OCI-LY1 (cell line): ENCODE results near the gene XRN2.

Source experiments
- H2AFZ ChIP-seq: fragments of 200-600 bp; sonication (generic), shearing (Covaris generic); 2 replicates; pipeline ENCODE4 v1.6.0; 2014; ENCODE audit warnings: antibody characterized with exemption, mild to moderate bottlenecking, low read length
- H3F3A ChIP-seq: fragments of 200-600 bp; sonication (generic), shearing (Covaris generic); 2 replicates; pipeline ENCODE4 v1.6.0; 2014; ENCODE audit warnings: mild to moderate bottlenecking, antibody characterized with exemption, low read length, moderate library complexity; ENCODE audit not compliant: insufficient read depth
- H3K27ac ChIP-seq: fragments of 200-600 bp; sonication (generic); 2 replicates; pipeline ENCODE4 v1.5.1; 2014; ENCODE audit warnings: low read length, mixed run types, mild to moderate bottlenecking, low read depth; ENCODE audit not compliant: poor library complexity, severe bottlenecking
- H3K27me3 ChIP-seq: fragments of 200-600 bp; sonication (generic); 2 replicates; pipeline ENCODE4 v1.6.0; 2014; ENCODE audit warnings: antibody characterized with exemption, mild to moderate bottlenecking, low read length, moderate library complexity; ENCODE audit not compliant: insufficient read depth
- H3K36me3 ChIP-seq: fragments of 200-600 bp; sonication (generic); 2 replicates; pipeline ENCODE4 v1.6.1; 2014; ENCODE audit warnings: mild to moderate bottlenecking, antibody characterized with exemption, low read length, moderate library complexity, mixed read lengths; ENCODE audit not compliant: insufficient read depth
- H3K4me1 ChIP-seq: fragments of 200-600 bp; sonication (generic); 2 replicates; pipeline ENCODE4 v1.5.1; 2014; ENCODE audit warnings: mild to moderate bottlenecking, low read length, moderate library complexity; ENCODE audit not compliant: insufficient read depth, severe bottlenecking
- H3K4me2 ChIP-seq: fragments of 200-600 bp; sonication (generic), shearing (Covaris generic); 2 replicates; pipeline ENCODE4 v1.6.1; 2014; ENCODE audit warnings: low read length
- H3K4me3 ChIP-seq: fragments of 200-600 bp; sonication (generic); 2 replicates; pipeline ENCODE4 v1.5.1; 2014; ENCODE audit warnings: low read length, low read depth, mild to moderate bottlenecking, mixed read lengths; ENCODE audit not compliant: poor library complexity, severe bottlenecking
- H3K79me2 ChIP-seq: fragments of 200-600 bp; shearing (Covaris generic); 2 replicates; pipeline ENCODE4 v1.6.1; 2016; ENCODE audit warnings: mixed run types, low read length, mixed read lengths; ENCODE audit not compliant: insufficient read depth
- H3K9ac ChIP-seq: fragments of 200-600 bp; sonication (generic), shearing (Covaris generic); 2 replicates; pipeline ENCODE4 v1.6.1; 2014; ENCODE audit warnings: mild to moderate bottlenecking, low read length, mixed read lengths
- H3K9me2 ChIP-seq: fragments of 200-600 bp; sonication (generic), shearing (Covaris generic); 2 replicates; pipeline ENCODE4 v1.6.1; 2014; ENCODE audit warnings: low read depth, mild to moderate bottlenecking, low read length, mixed read lengths
- H3K9me3 ChIP-seq: fragments of 200-600 bp; shearing (Covaris generic); 2 replicates; pipeline ENCODE4 v1.6.1; 2014; ENCODE audit warnings: low read length, mixed read lengths
- H4K20me1 ChIP-seq: fragments of 200-600 bp; sonication (generic), shearing (Covaris generic); 2 replicates; pipeline ENCODE4 v1.6.0; 2016; ENCODE audit warnings: mild to moderate bottlenecking, low read length; ENCODE audit not compliant: insufficient read depth
- EZH2 ChIP-seq: fragments of 200-600 bp; sonication (generic), shearing (Covaris generic); IDR thresholded peaks from 2 replicates; pipeline ENCODE4 v1.8.0; 2017; ENCODE audit warnings: borderline replicate concordance, mixed run types, mild to moderate bottlenecking, antibody characterized with exemption, low read length, moderate library complexity, mixed read lengths
- TF ChIP-seq, protein P1 (sequence below): fragments of 200-600 bp; sonication (generic), shearing (Covaris generic); IDR thresholded peaks from 2 replicates; pipeline ENCODE4 v1.5.1; 2017; ENCODE audit warnings: mild to moderate bottlenecking, antibody characterized with exemption, low read length, moderate library complexity, mixed read lengths

The XRN2 gene, protein sequence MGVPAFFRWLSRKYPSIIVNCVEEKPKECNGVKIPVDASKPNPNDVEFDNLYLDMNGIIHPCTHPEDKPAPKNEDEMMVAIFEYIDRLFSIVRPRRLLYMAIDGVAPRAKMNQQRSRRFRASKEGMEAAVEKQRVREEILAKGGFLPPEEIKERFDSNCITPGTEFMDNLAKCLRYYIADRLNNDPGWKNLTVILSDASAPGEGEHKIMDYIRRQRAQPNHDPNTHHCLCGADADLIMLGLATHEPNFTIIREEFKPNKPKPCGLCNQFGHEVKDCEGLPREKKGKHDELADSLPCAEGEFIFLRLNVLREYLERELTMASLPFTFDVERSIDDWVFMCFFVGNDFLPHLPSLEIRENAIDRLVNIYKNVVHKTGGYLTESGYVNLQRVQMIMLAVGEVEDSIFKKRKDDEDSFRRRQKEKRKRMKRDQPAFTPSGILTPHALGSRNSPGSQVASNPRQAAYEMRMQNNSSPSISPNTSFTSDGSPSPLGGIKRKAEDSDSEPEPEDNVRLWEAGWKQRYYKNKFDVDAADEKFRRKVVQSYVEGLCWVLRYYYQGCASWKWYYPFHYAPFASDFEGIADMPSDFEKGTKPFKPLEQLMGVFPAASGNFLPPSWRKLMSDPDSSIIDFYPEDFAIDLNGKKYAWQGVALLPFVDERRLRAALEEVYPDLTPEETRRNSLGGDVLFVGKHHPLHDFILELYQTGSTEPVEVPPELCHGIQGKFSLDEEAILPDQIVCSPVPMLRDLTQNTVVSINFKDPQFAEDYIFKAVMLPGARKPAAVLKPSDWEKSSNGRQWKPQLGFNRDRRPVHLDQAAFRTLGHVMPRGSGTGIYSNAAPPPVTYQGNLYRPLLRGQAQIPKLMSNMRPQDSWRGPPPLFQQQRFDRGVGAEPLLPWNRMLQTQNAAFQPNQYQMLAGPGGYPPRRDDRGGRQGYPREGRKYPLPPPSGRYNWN

DNA sequence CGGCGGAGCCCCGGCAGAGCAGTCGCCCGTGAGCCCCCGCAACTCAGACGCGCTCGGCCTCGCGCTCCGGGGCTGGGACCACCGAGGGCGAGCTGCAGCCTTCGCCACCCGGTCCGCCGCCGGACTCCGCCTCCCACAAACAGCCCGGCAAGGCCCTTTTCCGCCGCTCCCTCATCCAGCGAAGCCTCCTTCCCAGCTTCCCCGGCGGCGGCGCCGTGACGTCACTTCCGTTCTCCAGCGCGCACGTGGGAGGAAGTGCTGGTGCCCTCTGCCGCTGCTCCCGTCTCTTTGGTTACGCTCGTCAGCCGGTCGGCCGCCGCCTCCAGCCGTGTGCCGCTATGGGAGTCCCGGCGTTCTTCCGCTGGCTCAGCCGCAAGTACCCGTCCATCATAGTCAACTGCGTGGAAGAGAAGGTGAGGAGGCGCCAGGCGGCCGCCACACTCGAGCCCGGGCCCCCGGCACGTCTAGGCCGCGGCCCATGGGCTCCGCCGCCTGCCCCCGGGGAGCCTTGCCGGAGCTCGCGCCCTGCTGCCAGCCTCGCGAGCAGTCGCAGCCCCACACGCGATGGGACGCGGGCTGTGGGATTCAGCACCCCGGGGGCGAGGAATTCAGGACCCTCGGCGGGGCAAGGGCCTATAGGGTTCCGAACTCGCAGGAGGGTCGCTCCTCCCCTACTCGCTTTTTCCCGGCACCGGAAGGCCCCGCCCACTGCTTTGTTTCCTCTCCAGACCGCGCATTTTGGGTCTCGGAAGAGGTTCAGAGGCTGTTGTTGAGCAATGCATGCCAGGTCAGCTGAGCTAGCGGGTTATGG is at the start of gene XRN2:
TSS of gene XRN2 (plus strand) at position 271 of the 811 bp plus-strand sequence. CDS start at position 339, 68 bp downstream.
- Histone ChIP-seq H3K9ac (peak within 1 kb of the TSS; percentile 98), H3K4me2 (peak within 1 kb of the TSS; percentile 99), H2AFZ (peak within 1 kb of the TSS; percentile 90; the same call in 1 of the 2 replicates), H3K79me2 (peaks cover 47% of the 10 kb centered on the region), H3K27ac (peak within 1 kb of the TSS; percentile 68), H4K20me1 (no peaks in the 10 kb centered on the region), H3K4me1 (peaks cover 22% of the 10 kb centered on the region), H3K27me3 (no peaks in the 10 kb centered on the region), H3F3A (no peaks in the 10 kb centered on the region), H3K9me2 (no peaks in the 10 kb centered on the region), H3K4me3 (peak within 1 kb of the TSS; percentile 94), H3K36me3 (peaks cover 19% of the 10 kb centered on the region), H3K9me3 (peaks cover 3% of the 10 kb centered on the region; the same call in 1 of the 2 replicates)
- TF ChIP-seq EZH2 = no peak
- TF ChIP-seq, protein P1, sequence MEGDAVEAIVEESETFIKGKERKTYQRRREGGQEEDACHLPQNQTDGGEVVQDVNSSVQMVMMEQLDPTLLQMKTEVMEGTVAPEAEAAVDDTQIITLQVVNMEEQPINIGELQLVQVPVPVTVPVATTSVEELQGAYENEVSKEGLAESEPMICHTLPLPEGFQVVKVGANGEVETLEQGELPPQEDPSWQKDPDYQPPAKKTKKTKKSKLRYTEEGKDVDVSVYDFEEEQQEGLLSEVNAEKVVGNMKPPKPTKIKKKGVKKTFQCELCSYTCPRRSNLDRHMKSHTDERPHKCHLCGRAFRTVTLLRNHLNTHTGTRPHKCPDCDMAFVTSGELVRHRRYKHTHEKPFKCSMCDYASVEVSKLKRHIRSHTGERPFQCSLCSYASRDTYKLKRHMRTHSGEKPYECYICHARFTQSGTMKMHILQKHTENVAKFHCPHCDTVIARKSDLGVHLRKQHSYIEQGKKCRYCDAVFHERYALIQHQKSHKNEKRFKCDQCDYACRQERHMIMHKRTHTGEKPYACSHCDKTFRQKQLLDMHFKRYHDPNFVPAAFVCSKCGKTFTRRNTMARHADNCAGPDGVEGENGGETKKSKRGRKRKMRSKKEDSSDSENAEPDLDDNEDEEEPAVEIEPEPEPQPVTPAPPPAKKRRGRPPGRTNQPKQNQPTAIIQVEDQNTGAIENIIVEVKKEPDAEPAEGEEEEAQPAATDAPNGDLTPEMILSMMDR = no peak

DNA sequence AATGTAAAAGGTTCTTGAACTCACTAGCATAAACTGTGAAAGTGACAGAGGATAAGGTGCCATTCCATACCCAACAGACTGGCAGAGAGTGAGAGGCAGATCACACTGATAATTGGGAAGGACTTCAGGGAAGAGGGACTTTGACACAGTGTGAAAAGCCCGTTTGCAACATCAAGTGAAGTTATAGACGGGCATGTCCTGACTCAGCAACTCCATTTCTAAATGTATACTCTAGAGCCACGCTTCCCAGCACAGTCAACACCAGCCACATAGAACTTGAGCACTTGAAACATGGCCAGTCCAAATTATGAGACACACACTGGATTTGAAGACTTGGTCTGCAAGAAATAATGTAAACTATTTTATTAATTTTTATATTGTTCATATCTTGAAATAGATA is 45.9 kb upstream of the XRN2 start:
- Histone ChIP-seq H4K20me1 (no peaks in the 10 kb centered on the region), H3K36me3 (no peaks in the 10 kb centered on the region), H3K9ac (no peak overlapping the region), H3F3A (no peaks in the 10 kb centered on the region), H3K79me2 (no peaks in the 10 kb centered on the region), H3K27ac (no peak overlapping the region), H3K9me2 (no peaks in the 10 kb centered on the region), H3K4me3 (no peak overlapping the region), H2AFZ (no peak overlapping the region), H3K4me2 (no peak overlapping the region), H3K27me3 (no peaks in the 10 kb centered on the region), H3K9me3 (no peaks in the 10 kb centered on the region), H3K4me1 (no peaks in the 10 kb centered on the region)
- TF ChIP-seq EZH2 = no peak
- TF ChIP-seq, protein P1 = no peak

DNA sequence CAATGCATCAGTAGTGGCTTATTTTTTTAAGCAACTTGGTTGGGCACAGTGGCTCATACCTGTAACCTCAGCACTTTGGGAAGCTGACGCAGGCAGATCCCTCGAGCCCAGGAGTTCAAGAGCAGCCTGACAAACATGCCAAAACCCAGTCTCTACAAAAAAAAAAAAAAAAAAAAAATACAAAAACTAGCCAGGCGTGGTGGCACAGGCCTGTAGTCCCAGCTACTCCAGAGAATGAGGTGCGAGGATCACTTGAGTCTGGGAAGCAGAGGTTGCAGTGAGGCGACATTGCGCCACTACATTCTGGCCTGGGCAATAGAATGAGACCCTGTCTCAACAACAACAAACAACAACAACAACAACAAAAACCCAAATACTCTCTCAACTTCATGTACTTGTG is 44.7 kb upstream of the XRN2 start:
- Histone ChIP-seq H3K9me3 (no peaks in the 10 kb centered on the region), H3K4me2 (no peak overlapping the region), H3K4me1 (no peaks in the 10 kb centered on the region), H4K20me1 (no peaks in the 10 kb centered on the region), H2AFZ (no peak overlapping the region), H3K27me3 (no peaks in the 10 kb centered on the region), H3K9me2 (no peaks in the 10 kb centered on the region), H3K36me3 (no peaks in the 10 kb centered on the region), H3K27ac (no peak overlapping the region), H3K9ac (no peak overlapping the region), H3F3A (no peaks in the 10 kb centered on the region), H3K79me2 (no peaks in the 10 kb centered on the region), H3K4me3 (no peak overlapping the region)
- TF ChIP-seq, protein P1 = no peak
- TF ChIP-seq EZH2 = no peak
